Measurements from ENCODE around the gene HES4. TPM values are rescaled to one million over a fixed set of nuclear protein-coding genes. Genes with fewer than 3 reads are reported as not detected.

The HES4 gene
- total RNA-seq, 1 experiment from 2014 or later, result 139 TPM

GRCh38 chr1:952603-953002, 47.3 kb downstream of the HES4 start:
- DNase-seq (ENCODE audit: low spot score), result no peak

DNA sequence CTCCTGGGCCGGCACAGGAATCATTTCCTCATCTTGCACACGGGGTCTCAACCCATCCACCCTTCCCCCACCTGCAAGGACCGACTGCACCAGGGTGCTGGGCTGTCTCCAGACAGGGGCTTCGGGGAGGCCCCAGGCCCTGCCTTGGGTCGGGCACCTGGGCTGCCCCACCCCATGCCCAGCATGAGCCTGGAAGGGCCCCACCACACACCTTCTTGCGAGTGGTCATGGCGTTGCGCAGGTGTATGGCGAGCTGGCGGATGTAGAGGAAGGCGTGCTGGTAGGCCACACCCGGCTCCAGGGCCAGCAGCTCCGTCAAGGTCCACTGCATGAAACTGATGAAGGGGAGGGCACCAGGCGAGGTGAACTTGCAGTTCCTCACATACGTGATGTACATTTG, 47.7 kb downstream of the HES4 start:
- DNase-seq (ENCODE audit: low spot score), result no peak

DNA sequence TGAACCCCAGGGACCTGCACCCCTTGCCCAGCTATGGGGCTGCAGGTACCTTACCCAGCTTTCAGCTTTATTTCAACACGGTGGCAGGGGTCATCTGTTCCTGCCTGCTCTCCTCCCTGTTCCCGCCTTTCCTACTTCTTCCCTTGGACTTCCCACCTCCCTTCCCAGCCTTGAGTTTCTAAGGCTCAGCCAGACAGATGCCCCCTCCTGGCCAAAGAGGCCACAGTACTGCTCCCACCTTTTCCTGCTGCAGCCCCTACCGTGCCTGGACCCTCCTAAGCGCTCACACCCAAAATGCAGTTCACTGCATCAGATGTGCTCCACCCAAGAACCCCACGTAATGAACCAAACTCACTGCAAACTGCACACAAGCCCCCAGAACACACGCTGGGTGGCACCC, 48.5 kb downstream of the HES4 start:
- no peak for DNase-seq (ENCODE audit: low spot score)

GRCh38 chr1:950881-951280, 49.0 kb downstream of the HES4 start:
- DNase-seq (ENCODE audit: low spot score), result no peak

DNA sequence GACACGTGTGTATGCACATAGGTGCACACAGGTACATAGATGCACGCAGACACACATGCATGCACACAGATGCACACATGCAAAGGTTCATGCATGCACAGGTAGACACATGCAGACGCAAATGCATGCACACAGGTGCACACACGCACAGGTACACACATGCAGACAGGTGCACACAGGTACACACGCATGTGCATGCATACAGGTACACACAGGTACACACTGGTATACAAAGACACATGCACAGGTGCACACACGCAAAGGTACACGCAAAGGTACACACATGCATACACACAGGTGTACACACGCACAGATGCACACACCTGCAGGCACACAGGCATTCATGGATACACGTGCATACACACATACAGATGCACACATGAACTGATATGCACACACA, 49.6 kb downstream of the HES4 start:
- no peak for DNase-seq (ENCODE audit: low spot score)

Small RNA genes lying within 50 kb of the gene (small RNA-seq; reads per million reads assigned to genes)
- not detected for gene AL645608.3

Other genes starting within 250 kb of the HES4 start
- 0.10 TPM in 1 of 2 replicates, not detected in the other for gene SAMD11, start 76.2 kb downstream of the HES4 start, total RNA-seq (2014; rRNA removed; shearing (Covaris generic))
- 223 and 226 TPM in 2 replicates for gene NOC2L, start 40.8 kb downstream of the HES4 start, total RNA-seq (2014; rRNA removed; shearing (Covaris generic))
- 33.4 and 44.4 TPM in 2 replicates for gene KLHL17, start 39.5 kb downstream of the HES4 start, total RNA-seq (2014; rRNA removed; shearing (Covaris generic))
- gene PLEKHN1, start 33.6 kb downstream of the HES4 start, total RNA-seq (2014; rRNA removed; shearing (Covaris generic)), result 2.4 and 9.3 TPM in 2 replicates
- gene PERM1, start 18.0 kb downstream of the HES4 start, total RNA-seq (2014; rRNA removed; shearing (Covaris generic)), result 0.03 TPM in 1 of 2 replicates, not detected in the other
- gene ISG15, start 13.4 kb upstream of the HES4 start, total RNA-seq (2014; rRNA removed; shearing (Covaris generic)), result 706 and 895 TPM in 2 replicates
- 683 and 894 TPM in 2 replicates for gene AGRN, start 20.0 kb upstream of the HES4 start, total RNA-seq (2014; rRNA removed; shearing (Covaris generic))
- 16.2 and 16.5 TPM in 2 replicates for gene RNF223, start 74.2 kb upstream of the HES4 start, total RNA-seq (2014; rRNA removed; shearing (Covaris generic))
- gene C1orf159, start 116.0 kb upstream of the HES4 start, total RNA-seq (2014; rRNA removed; shearing (Covaris generic)), result 61.4 and 67.6 TPM in 2 replicates
- 5.8 and 6.6 TPM in 2 replicates for gene TTLL10, start 173.8 kb upstream of the HES4 start, total RNA-seq (2014; rRNA removed; shearing (Covaris generic))
- 0.42 TPM in 1 of 2 replicates, not detected in the other for gene TNFRSF18, start 206.5 kb upstream of the HES4 start, total RNA-seq (2014; rRNA removed; shearing (Covaris generic))
- not detected in 2 replicates for gene TNFRSF4, start 214.1 kb upstream of the HES4 start, total RNA-seq (2014; rRNA removed; shearing (Covaris generic))
- gene SDF4, start 231.9 kb upstream of the HES4 start, total RNA-seq (2014; rRNA removed; shearing (Covaris generic)), result 163 and 188 TPM in 2 replicates
- 84.2 and 87.7 TPM in 2 replicates for gene B3GALT6, start 232.1 kb upstream of the HES4 start, total RNA-seq (2014; rRNA removed; shearing (Covaris generic))
- gene C1QTNF12, start 246.6 kb upstream of the HES4 start, total RNA-seq (2014; rRNA removed; shearing (Covaris generic)), result 4.1 and 6.0 TPM in 2 replicates

All from HT-29 (cell line).